Stimulated activated naive CD8-positive, alpha-beta T cell treated with anti-CD3 and anti-CD28 coated beads, Interleukin-15, Interleukin-2, amounts not matched to agents 100 ng/mL and 50 ng/mL, for 24 hours (primary cell): ENCODE data around the gene CCND1.
"Not testable (repeated sequence)": the region's sequence is repeated elsewhere in the genome, so short reads cannot be mapped to it uniquely, and the experiment has no call there.

Source experiments
- H3K27ac Mint-ChIP-seq: one replicate; pipeline ENCODE4 v1.8.0; 2021; ENCODE audit warnings: mild to moderate bottlenecking, mixed read lengths
- H3K27me3 Mint-ChIP-seq: one replicate; pipeline ENCODE4 v1.8.0; 2021; ENCODE audit warnings: mixed read lengths
- H3K36me3 Mint-ChIP-seq: one replicate; pipeline ENCODE4 v1.8.0; 2021; ENCODE audit warnings: low read depth, mixed read lengths
- H3K4me1 Mint-ChIP-seq: one replicate; pipeline ENCODE4 v1.8.0; 2021; ENCODE audit warnings: low read depth, mixed read lengths
- H3K4me3 Mint-ChIP-seq: one replicate; pipeline ENCODE4 v1.8.0; 2021; ENCODE audit warnings: mild to moderate bottlenecking, mixed read lengths
- H3K9me3 Mint-ChIP-seq: one replicate; pipeline ENCODE4 v1.8.0; 2021; ENCODE audit warnings: mixed read lengths

CCND1 gene

DNA sequence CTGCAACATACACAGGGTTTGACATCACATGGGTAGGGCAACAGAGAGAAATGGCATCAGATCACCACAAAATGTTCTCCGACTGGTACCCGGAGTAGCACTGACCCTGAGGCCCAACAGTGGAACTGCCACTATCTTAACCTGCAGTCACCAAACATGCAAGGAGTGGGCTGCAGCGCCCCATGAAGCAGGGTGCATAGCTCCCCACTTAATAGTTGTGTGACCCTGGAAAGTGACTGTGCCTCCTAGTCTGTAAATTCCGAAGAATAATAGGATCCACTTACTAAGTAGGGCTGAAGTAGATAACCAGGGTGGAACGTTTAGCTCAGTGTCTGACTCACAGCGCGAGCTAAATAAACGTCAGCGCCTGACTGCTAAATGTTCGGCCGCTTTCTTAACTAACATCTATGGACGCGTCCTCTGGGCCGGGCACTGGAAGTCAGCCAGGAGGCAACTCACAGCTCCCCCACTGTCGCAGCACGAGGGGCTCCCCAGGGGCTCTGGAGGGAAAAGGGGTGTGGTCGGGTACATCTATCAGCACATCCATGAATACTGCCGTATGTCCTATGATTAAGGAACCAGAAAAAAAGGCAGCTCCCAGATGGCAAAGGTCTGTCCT is 33.4 kb downstream of the CCND1 start:
- peak overlapping the region; percentile 90 for H3K27ac Mint-ChIP-seq
- peaks cover 6% of the 10 kb centered on the region for H3K27me3 Mint-ChIP-seq
- no peaks in the 10 kb centered on the region for H3K9me3 Mint-ChIP-seq
- H3K4me1 Mint-ChIP-seq: peaks cover 37% of the 10 kb centered on the region
- peak overlapping the region; percentile 92 for H3K4me3 Mint-ChIP-seq
- peaks cover 30% of the 10 kb centered on the region for H3K36me3 Mint-ChIP-seq

DNA sequence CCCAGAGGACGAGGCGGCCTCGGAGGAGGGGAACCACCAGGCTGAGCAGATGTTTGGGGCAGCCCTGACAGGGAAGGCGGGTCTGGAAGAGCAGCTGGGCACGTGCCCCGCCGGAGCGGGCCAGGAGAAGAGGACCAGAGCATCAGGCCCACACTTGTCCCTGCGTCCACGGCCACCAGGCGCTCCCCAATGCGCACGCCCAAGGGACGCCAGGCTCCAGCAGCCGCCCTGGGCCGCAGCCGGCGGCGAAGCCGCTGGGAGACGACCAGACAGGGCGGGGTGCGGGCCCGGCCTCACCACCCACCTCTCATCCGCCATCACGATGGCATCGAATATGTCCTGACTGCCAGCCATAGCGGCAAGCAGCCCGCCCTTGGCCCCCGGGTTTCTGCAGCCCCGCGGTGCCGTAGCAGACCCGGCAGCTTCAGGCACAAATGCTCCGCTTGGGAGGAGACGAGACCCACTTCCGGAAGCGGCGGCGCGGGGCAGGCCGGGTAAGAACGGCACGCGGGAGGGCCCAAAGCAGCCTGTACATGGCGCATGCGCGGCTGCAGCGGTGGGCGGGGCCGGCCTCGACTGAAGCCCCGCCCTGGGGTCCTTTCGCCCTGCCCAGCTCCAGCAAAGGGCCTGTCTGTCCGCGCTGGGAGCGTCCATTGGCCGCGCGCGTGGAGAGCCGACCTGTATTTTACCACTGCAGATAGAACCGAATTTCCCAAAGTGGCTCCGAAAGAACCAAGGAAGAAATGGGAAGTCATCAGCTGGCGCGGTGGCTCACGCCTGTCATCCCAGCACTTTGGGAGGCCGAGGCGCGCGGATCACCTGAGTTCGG is 34.1 kb downstream of the CCND1 start, which contains the start of gene LTO1:
TSS of gene LTO1 (minus strand) at position 468 of the 829 bp plus-strand sequence. CDS start at position 354, 114 bp downstream.
- Mint-ChIP-seq H3K4me1 (peaks cover 34% of the 10 kb centered on the region), H3K27me3 (peaks cover 6% of the 10 kb centered on the region), H3K4me3 (peak within 1 kb of the TSS; percentile 92), H3K9me3 (no peaks in the 10 kb centered on the region), H3K36me3 (peaks cover 25% of the 10 kb centered on the region), H3K27ac (peak within 1 kb of the TSS; percentile 90)

DNA sequence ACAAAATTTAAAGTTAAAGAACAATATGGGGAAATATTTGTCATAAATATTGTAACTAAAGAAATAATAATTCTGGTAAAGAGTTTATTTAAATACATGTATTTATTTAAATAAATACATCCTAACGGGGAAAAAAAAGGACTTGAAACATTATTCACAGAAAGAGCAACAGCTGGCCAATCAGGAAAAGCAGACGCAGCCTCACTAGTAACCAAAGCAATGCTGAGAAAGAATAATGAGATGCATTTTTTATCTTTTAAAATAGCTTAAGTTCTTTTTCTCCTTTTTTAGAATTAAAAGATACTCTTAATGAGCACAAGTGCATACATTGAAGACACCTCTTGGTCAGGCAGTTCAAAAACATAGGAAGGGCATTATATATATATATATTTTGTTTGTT is 36.8 kb downstream of the CCND1 start:
- Mint-ChIP-seq H3K27me3 (peaks cover 6% of the 10 kb centered on the region), H3K27ac (no peak overlapping the region), H3K4me1 (peaks cover 22% of the 10 kb centered on the region), H3K4me3 (no peak overlapping the region), H3K36me3 (peaks cover 7% of the 10 kb centered on the region), H3K9me3 (no peaks in the 10 kb centered on the region)

DNA sequence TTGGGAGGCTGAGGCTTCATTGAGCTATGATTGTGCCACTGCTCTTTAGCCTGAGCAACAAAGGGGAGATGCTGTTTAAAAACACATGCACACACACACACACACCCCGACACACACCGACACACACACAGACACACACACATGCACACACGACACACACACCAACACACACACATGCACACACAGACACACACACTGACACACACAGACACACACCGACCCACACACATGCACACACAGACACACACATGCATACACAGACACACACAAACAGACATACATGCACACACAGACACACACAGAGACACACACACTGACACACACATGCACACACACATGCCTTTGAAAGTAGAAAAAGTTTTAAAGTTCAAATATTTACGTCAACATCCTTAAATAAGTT is 39.7 kb downstream of the CCND1 start:
- Mint-ChIP-seq H3K4me3 (no peak overlapping the region), H3K27me3 (peaks cover 11% of the 10 kb centered on the region), H3K4me1 (no peaks in the 10 kb centered on the region), H3K27ac (no peak overlapping the region), H3K9me3 (no peaks in the 10 kb centered on the region), H3K36me3 (no peaks in the 10 kb centered on the region)

DNA sequence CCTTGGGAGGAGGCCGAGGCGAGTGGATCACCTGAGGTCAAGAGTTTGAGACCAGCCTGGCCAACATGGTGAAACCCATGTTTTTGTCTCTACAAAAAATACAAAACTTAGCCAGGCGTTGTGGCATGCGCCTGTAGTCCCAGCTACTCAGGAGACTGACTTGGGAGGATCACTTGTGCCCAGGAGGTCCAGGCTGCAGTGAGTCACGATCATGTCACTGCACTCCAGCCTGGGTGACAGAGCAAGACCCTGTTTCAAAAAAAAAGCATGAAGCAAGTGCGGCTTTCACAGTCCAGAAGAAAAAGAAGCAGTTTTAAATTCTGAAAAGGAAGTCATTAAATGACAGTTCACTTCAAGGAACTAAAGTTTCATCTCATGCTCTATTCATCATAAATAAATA is 41.3 kb downstream of the CCND1 start:
- Mint-ChIP-seq H3K4me3 (no peak overlapping the region), H3K36me3 (no peaks in the 10 kb centered on the region), H3K27me3 (peaks cover 14% of the 10 kb centered on the region), H3K9me3 (no peaks in the 10 kb centered on the region), H3K27ac (no peak overlapping the region), H3K4me1 (peaks cover 4% of the 10 kb centered on the region)

DNA sequence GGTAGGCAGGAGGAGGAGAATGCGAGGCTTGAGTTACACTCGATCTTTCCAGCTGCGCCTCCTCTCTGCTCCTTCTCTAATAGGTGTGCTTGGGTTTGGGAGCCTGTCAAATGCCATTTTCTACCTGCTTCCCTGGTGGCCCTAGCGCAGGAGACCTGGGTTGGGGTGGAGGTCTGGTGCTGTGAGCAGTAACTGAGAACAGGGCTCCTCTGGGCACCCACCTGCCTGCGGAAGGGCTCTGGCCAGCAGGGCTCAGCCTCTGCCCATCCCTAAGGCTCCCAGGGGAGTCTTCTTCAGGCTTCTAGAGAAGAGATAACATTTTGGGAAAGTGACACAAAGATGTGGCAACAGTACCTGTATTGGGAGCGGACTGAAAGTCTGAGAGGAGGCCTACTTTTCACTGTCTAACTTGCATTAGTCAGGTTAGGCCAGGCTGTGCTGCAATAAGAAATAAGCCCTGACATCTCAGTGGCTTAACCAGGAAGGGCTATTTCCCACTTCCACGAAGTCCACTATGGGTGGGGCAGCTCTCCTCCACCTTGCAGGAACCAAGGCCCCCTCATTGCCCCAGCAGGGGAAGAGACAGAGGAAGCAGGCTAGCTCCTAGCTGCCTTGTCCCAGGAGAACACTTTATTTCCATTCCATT is 41.8 kb downstream of the CCND1 start:
- Mint-ChIP-seq H3K4me1 (peaks cover 4% of the 10 kb centered on the region), H3K36me3 (no peaks in the 10 kb centered on the region), H3K27ac (no peak overlapping the region), H3K27me3 (peaks cover 14% of the 10 kb centered on the region), H3K4me3 (no peak overlapping the region), H3K9me3 (no peaks in the 10 kb centered on the region)

DNA sequence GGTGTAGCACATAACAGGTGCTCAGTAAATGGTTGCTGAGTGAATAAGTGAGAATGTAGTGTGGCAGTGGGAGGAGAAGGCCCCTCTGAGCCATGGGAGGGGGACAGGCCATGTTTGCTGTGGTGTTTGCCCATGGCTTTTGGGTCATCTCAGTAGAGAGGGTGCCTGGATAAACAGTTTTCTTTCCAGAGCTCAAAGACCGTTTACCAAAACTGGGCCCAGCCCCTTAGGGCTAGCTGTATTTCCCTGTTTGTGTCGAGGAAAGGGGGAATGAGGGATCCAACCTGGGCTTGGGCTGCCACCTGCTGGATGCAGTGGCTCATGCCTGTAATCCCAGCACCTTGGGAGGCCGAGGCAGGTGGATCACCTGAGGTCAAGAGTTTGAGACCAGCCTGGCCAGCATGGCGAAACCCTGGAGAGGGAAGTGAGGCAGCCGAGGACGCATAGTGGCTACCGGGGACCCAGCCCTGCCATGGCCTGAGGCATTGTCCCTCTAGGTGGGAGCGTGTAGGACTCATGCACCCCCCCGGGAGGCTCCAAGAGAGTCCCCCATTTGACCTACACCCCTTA is 42.9 kb downstream of the CCND1 start:
- no peak overlapping the region for H3K27ac Mint-ChIP-seq
- H3K9me3 Mint-ChIP-seq: no peaks in the 10 kb centered on the region
- no peaks in the 10 kb centered on the region for H3K36me3 Mint-ChIP-seq
- peaks cover 18% of the 10 kb centered on the region for H3K27me3 Mint-ChIP-seq
- H3K4me1 Mint-ChIP-seq: peaks cover 8% of the 10 kb centered on the region
- no peak overlapping the region for H3K4me3 Mint-ChIP-seq

DNA sequence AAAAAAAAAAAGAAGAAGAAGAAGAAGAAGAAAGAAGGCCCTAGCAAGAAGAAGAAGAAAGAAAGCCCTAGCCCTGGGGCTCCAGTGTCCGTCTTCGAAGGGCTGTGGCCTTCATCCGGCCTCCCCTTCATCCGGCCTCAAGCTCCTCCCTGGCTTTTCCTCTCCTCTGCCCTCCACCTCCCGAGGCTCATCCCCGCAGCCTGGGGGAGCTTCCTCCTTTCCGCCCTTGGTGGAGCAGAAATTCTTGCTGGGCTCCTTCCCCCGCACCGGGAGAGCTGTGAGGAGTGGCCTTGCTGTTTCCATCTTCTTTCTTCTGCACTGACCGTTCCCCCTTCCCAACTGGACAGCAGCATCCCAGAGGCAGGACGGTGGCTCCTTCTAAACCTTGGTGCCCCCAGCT is 43.7 kb downstream of the CCND1 start:
- Mint-ChIP-seq H3K4me3 (no peak overlapping the region), H3K27me3 (peaks cover 21% of the 10 kb centered on the region), H3K27ac (no peak overlapping the region), H3K9me3 (no peaks in the 10 kb centered on the region), H3K36me3 (no peaks in the 10 kb centered on the region), H3K4me1 (peaks cover 11% of the 10 kb centered on the region)

DNA sequence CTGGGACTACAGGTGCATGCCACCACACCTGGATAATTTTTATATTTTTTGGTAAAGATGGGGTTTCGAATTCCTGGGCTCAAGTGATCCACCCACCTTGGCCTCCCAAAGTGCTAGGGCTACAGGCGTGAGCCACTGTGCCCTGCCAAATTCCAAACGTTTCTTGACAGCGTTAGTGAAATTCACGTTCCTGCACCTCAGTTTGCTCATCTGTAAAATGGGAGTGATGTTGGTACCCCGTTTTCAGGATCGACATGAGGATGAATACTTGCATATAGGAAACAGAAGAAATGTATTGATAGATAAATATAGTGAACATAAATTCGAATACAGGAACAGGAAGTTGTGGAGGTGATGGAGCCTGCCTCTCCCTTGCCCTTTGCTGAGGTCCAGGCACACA is 44.4 kb downstream of the CCND1 start:
- Mint-ChIP-seq H3K27me3 (peaks cover 26% of the 10 kb centered on the region), H3K4me3 (no peak overlapping the region), H3K4me1 (peaks cover 14% of the 10 kb centered on the region), H3K9me3 (no peaks in the 10 kb centered on the region), H3K27ac (no peak overlapping the region), H3K36me3 (no peaks in the 10 kb centered on the region)

DNA sequence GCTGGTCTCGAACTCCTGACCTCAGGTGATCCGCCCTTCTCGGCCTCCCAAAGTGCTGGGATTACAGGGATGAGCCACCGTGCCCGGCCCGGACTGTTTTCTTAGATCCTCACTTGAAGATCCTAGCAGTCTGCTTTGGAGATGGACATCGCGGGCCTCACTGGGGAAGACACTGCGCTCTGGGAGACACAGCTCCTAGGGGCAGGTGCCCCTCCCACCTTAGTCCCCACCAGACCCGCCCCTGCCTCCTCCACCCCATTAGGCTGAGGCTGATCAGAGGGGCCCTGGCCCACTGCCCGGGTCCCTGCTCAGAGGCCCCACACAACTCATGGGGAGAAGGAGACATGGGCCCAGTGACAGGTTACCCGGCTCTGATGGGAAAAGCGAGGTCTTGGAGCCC is 45.5 kb downstream of the CCND1 start:
- Mint-ChIP-seq H3K36me3 (no peaks in the 10 kb centered on the region), H3K9me3 (no peaks in the 10 kb centered on the region), H3K4me3 (no peak overlapping the region), H3K27me3 (peaks cover 31% of the 10 kb centered on the region), H3K4me1 (peaks cover 14% of the 10 kb centered on the region), H3K27ac (no peak overlapping the region)

DNA sequence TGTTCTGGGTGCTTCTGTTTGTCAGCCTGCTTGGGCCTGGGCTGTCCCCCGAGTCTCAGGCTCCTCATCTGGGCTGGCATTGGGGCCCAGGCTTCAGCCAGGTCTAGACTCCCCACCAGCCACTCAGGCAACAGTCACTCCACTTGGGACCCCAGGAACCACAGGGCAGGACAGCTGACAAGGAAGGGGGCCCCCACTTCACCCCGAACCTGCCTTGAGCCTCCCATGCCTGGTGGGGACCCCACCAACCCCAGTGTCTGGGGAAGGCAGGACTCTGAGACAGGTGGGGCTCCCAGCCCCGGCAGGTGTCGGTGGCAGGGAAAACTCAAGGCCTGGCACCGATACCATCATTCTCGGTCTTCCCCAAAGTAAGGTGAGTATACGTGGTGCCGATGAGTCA is 45.9 kb downstream of the CCND1 start:
- Mint-ChIP-seq H3K27ac (no peak overlapping the region), H3K36me3 (no peaks in the 10 kb centered on the region), H3K4me1 (peaks cover 14% of the 10 kb centered on the region), H3K27me3 (peaks cover 35% of the 10 kb centered on the region), H3K4me3 (no peak overlapping the region), H3K9me3 (no peaks in the 10 kb centered on the region)

DNA sequence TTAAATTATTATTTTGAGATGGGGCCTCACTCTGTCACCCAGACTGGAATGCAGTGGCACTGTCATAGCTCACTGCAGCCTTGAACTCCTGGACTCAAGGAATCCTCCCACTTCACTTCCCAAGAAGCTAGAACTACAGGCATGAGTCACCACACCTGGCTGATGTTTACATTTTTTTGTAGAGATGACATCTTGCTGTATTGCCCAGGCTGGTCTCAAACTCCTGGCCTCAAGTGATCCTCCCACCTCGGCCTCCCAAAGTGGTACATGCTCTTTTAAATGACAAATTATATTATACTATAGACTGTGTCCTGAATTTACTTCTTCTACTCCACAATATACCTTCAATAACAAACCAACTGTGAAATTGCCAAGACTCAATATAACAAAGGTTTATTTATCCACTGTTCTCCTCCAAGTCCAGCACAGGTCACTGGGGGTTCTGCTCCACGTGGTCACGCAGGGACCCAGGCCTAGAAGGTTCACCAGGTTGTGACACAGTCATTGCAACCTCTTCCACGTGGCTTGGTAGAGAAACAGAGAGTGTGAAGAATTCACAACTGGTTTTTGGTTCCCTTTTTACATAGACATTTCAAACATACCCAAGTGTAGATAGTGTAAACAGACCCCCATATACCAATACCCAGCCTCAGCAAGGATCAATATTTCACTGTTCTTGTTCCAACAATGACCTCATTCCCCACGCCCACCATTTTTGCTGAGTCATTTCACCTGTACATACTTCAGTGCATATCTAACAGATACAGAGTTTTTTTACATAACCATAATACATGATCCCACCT is 47.2 kb downstream of the CCND1 start:
- not testable (repeated sequence) for H3K36me3 Mint-ChIP-seq, H3K27ac Mint-ChIP-seq, H3K4me3 Mint-ChIP-seq, H3K9me3 Mint-ChIP-seq
- Mint-ChIP-seq H3K27me3 (peaks cover 47% of the 10 kb centered on the region), H3K4me1 (peaks cover 14% of the 10 kb centered on the region)

DNA sequence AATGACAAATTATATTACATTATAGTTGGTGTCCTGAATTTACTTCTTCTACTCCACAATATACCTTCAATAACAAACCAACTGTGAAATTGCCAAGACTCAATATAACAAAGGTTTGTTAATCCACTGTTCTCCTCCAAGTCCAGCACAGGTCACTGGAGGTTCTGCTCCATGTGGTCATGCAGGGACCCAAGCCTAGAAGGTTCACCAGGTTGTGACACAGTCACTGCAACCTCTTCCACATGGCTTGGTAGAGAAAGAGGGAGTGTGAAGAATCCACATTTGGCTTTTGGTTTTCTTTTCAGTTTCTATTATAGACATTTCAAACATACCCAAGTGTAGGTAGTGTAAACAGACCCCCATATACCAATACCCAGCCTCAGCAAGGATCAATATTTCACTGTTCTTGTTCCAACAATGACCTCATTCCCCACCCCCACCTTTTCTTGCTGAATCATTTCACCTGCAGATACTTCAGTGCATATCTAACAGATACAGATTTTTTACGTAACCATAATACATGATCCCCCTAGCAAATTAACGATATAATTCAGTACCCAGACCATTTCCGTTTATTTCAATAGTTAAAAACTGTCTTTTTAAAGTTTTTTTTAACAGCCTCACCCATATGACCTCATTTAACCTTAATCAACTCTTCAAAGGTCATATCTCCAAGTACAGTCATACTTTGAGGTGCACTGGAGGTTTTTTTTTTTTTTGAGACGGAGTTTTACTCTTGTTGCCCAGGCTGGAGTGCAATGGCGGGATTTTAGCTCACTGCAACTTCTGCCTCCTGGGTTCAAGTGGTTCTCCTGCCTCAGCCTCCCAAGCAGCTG is 48.7 kb downstream of the CCND1 start:
- Mint-ChIP-seq H3K4me3 (no peak overlapping the region), H3K9me3 (no peaks in the 10 kb centered on the region), H3K36me3 (no peaks in the 10 kb centered on the region), H3K4me1 (peaks cover 14% of the 10 kb centered on the region), H3K27me3 (peaks cover 47% of the 10 kb centered on the region), H3K27ac (no peak overlapping the region)

DNA sequence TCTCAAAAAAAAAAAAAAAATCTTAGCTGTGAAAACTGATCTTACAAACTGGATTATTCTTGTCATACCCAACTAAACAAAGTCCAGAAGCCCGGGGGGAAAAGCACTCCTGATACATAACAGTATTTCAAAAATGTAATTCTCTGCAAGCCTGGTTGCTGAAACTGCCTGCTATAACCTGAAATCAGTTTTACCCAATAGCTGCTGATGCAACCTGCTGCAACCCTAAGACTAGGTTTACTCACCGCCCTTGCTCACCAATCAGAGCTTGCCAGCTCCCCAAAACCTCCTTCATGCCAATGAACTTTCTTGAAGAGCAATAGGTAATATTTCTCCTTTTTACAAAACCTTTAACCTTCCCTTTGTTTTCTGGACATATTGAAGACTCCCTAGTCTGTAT is 50.5 kb downstream of the CCND1 start:
- peaks cover 11% of the 10 kb centered on the region for H3K4me1 Mint-ChIP-seq
- H3K4me3 Mint-ChIP-seq: no peak overlapping the region
- no peaks in the 10 kb centered on the region for H3K36me3 Mint-ChIP-seq
- H3K27me3 Mint-ChIP-seq: peaks cover 52% of the 10 kb centered on the region
- H3K27ac Mint-ChIP-seq: no peak overlapping the region
- no peaks in the 10 kb centered on the region for H3K9me3 Mint-ChIP-seq
